RCC 7860 (cell line): Measurements from ENCODE around the gene KLHL40.

Experiments used
- DNase-seq: peaks from one replicate; pipeline ENCODE4 v3.0.0-alpha.2; 2015; ENCODE audit warnings: low spot score
- FAIRE-seq: peaks from 2 replicates; lab custom pipeline; 2012; peaks lifted over from hg19 to GRCh38; lab: Jason Lieb, UNC

The KLHL40 gene

GRCh38 chr3:42667523-42668412 lies 17.6 kb upstream of the KLHL40 start:
- no peak for DNase-seq
- FAIRE-seq, result no peak

DNA sequence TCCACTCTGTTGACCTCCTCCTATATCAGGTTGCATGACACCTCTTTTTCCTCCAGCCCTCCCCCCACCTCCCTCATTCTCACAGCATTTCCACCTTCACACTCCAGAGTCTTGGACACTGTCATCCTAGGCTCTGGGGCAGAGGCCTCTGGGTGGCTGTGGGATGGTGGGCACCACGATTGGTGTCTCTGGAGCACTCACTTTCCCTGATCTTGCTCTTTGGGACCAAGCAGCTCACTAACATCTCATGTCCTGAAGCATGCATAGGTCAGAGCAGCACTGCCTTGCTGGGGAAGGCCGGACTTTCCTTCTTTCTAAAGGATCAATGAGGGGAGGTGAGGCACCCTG lies 16.9 kb upstream of the KLHL40 start:
- DNase-seq (no peak), FAIRE-seq (no peak)

- no peak for DNase-seq
These were observed 16.5 kb upstream of the KLHL40 start for GRCh38 chr3:42668793-42669217.

DNA sequence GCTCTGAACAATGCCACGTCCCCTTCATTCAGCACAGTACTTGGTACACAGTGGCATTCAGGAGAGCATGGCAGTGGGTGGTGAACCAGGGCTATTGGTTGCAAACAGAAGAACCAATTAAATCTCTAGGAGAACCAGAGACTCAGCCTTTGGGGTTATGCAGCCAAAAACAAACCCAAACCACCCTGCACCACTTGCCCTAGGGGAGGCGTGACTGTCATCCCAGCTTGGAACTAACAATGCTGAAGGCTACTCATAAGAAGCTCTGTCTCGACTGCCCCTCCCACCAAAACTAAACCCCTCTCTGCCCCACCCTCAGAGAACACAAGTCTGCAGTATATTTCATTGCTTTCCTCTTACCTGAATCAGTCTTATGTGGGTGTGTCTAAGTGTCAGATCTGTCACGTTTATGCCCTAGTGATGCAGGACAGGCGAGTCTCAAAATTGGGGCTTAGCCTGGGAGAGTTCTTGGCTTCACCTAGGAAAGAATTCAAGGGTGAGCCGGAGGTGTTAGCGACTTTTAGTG lies 15.2 kb upstream of the KLHL40 start:
- no peak for FAIRE-seq
- no peak for DNase-seq

More at GRCh38 chr3:42668793-42669217, 16.5 kb upstream of the KLHL40 start:
- FAIRE-seq, result no peak

- DNase-seq (no peak), FAIRE-seq (no peak)
These were observed 14.7 kb upstream of the KLHL40 start for GRCh38 chr3:42670670-42671069.

DNA sequence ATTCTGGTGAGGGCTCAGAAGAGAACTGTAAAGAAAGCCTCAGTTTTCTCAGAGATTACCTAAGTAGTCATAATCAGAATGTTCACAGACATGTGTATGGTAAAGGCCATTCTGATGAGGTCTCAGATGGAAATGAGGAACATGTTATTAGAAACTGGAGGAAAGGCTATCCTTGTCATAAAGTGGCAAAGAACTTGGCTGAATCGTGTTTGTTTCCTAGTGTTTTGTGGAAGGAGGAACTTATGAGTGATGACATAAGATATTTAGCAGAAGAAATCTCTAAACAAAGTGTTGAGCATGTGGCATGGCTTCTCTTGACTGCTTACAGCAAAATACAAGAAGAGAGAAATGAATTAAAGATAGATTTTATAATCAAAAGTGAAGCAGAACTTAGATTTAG lies 12.8 kb upstream of the KLHL40 start:
- DNase-seq, result no peak

GRCh38 chr3:42673082-42673481 lies 12.3 kb upstream of the KLHL40 start:
- FAIRE-seq (no peak), DNase-seq (no peak)

More for the DNA sequence above, 12.8 kb upstream of the KLHL40 start:
- no peak for FAIRE-seq

DNA sequence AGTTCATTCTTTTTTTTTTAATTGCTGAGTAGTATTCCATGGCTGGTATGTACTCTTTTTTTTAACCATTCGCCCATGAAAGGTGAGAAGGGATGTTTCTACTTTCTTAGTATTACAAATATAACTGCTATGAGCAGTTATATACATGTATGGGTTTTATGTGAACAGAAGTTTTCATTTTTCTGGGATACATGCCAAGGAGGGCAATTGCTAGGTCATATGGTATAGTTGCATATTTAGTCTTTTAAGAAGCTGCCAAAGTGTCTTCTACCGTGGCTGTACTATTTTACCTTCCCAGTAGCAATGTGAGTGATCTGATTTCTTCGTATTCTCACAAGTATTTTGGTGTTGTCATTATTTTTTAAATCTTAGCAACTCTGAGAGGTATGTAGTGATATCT lies 11.2 kb upstream of the KLHL40 start:
- no peak for DNase-seq
- no peak for FAIRE-seq

- DNase-seq (no peak), FAIRE-seq (no peak)
These were observed 9.4 kb upstream of the KLHL40 start for GRCh38 chr3:42675909-42676308.

DNA sequence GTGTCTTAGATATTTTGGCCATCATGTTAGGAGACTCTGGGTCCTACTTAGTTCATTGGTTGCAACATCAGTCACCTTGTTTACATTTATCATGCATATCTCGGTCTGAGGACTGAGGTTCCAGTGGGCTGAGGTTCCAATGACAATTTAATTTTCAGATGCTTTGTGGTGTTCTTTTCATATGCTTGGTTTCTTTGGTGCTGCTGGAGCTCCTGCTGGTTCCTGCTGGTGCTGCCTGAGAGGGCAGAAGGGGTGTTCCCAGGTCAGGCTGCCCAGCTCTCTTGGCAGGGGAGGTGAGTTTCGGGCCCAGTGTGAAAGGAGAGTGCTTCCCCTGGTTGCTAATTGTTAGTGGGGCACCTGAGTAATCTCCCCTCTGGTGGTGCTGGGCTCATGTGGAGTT lies 6.9 kb upstream of the KLHL40 start:
- no peak for FAIRE-seq

DNA sequence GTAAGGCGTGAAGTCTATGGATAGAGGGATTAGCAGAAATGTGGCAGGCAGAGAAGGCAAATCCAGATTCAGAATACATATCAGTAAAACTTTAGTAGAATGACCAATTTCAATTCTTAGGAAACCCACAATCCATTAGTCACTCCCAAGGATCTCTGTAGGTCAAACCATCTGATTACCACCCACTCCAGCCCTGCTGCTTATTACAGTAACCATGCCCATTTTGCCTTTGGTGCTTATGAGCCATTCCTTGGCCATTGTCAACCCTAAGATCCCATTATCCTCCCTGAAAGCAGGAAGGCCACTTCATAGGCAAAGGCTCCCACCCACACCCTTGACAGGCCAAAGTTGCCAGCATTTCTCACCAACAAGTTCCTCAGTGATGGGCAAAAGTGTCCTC lies 5.1 kb upstream of the KLHL40 start:
- DNase-seq (no peak), FAIRE-seq (no peak)

More for the DNA sequence above, 6.9 kb upstream of the KLHL40 start:
- DNase-seq, result no peak

- no peak for FAIRE-seq
- no peak for DNase-seq
These were observed 4.5 kb upstream of the KLHL40 start for GRCh38 chr3:42680806-42681205.

DNA sequence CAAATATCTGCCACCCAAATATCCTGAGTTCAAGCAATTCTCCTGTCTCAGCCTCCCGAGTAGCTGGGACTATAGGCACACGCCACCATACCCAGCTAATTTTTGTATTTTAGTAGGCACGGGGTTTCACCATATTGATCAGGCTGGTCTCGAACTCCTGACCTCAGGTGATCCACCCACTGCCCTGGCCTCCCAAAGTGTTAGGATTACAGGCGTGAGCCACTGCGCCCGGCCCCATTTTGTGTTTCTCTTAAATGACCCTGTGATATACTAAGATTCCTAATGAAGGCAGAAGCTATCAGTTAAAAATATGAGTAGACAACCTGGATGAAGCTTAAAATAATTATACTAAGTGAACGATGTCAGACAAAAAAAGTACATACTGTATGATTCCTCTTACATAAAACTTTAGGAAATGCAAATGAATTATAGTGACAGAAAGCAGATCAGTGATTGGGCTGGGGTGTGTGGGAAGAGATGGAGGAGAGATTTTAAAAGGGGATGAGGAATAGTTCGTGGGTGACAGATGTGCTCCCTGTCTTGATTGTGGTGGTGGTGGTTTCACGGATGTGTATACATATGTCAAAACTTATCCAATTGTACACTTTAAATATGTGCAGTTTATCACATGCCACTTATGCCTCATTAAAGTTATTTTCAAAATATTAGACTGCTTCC lies 3.8 kb upstream of the KLHL40 start:
- DNase-seq, result no peak
- no peak for FAIRE-seq

DNA sequence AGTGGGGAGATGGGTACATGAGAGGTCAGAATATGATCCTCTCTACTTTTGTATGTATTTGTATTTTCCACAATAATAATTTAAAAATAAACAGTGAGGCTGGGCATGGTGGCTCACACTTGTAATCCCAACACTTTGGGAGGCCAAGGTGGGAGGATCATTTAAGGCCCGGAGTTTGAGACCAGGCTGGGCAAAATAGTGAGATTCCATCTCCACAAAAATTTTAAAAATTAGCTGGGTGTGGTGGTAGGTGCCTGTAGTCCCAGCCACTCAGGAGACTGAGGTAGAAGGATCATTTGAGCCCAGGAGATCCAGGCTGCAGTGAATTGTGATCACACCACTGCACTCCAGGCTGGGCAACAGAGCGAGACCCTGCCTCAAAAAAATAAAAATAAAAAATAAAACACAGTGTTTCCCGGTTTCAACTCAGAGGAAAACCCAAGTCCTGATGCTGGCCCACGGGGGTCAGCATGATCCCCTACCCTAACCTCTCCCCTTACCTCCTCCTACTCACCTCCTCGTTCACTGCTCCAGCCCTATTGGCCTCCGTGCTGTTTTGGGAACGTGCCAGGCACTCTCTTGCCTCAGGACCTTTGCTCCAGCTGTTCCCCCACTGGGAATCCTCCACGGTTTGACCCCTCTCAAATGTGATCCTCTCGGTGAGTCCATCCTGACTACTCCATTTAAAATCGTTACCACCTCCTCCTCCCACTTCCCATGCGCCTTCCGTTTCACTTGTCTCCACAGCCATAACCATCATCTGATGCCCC lies 2.9 kb upstream of the KLHL40 start:
- FAIRE-seq (no peak), DNase-seq (no peak)

- FAIRE-seq, result no peak
- DNase-seq, result peak; percentile 82
These were observed 1.3 kb upstream of the KLHL40 start for GRCh38 chr3:42683875-42684598.

DNA sequence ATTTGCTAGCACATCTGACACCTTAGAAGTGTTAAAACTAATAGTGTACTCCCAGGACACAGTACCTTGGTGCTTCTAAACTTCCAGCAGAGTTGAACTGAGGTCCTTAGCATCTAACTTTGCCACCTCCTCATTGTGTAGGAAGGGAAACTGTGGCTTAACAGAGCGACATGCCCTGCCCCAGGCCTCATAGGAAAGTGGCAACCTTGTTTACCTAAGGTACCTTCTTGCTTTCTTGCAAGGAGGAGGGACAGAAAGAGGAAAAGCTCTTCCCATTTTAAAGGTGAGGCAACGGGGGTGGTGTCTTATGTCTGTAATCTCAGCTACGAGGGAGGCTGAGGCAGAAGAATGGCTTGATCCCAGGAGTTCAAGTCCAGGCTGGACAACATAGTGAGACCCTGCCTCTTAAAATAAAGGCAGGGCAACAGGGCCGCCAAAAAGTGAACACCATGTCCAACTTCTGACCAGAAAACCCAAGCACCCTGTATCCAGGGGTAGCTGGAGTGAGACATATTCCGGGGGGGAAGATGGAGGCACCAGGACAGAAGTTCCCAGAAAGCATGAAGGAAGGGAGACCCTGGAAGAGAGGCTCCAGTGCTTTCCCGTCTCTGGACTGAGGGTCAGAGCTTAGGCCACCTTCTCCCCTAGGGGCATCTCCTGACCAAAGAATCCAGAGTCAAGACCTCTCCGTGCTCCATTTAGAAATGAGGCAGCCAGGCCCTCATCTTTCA lies 540 bp upstream of the KLHL40 start:
- FAIRE-seq (no peak), DNase-seq (no peak)

DNA sequence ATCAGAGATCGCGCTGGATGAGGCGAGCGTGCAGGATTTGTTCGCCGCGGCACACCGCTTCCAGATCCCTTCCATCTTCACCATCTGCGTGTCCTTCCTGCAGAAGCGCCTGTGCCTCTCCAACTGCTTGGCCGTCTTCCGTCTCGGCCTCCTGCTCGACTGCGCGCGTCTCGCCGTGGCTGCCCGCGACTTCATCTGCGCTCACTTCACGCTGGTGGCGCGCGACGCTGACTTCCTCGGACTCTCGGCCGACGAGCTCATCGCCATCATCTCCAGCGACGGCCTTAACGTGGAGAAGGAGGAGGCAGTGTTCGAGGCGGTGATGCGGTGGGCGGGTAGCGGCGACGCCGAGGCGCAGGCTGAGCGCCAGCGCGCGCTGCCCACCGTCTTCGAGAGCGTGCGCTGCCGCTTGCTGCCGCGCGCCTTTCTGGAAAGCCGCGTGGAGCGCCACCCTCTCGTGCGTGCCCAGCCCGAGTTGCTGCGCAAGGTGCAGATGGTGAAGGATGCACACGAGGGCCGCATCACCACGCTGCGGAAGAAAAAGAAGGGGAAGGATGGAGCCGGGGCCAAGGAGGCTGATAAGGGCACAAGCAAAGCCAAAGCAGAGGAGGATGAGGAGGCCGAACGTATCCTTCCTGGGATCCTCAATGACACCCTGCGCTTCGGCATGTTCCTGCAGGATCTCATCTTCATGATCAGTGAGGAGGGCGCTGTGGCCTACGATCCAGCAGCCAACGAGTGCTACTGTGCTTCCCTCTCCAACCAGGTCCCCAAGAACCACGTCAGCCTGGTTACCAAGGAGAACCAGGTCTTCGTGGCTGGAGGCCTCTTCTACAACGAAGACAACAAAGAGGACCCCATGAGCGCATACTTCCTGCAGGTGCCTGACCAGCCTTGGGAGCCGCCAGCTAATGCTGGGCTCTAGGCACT lies 819 bp downstream of the KLHL40 start:
- FAIRE-seq (no peak), DNase-seq (no peak)

- DNase-seq (no peak), FAIRE-seq (no peak)
These were observed 1.7 kb downstream of the KLHL40 start for GRCh38 chr3:42686832-42687650.
